Tibial nerve (tissue), 4 donors: ENCODE measurements around the gene ADD2. TPM values are rescaled to one million over a fixed set of nuclear protein-coding genes. Genes with fewer than 3 reads are reported as not detected.

ENCODE experiments used
- DNase-seq, 2 donors: peaks; one replicate each; pipeline ENCODE4 v3.0.0-alpha.2; 2019; ENCODE audit warnings: low spot score in 2 of 2
- H3K27ac ChIP-seq, 4 donors: fragments of 200-600 bp; sonication (generic) in 3 of 4; one replicate each; pipeline ENCODE4 v1.5.1; 2017 to 2019; ENCODE audit warnings: mild to moderate bottlenecking in 1 of 4
- H3K27me3 ChIP-seq, 2 donors: fragments of 200-600 bp; sonication (generic) in 1 of 2; one replicate each; pipeline versions ENCODE4 v1.5.1 to v1.6.0; 2017 to 2019
- H3K36me3 ChIP-seq, 3 donors: fragments of 200-600 bp; sonication (generic); one replicate each; pipeline ENCODE4 v1.5.1; 2018 to 2019
- H3K4me1 ChIP-seq, 4 donors: fragments of 200-600 bp; sonication (generic) in 3 of 4; one replicate each; pipeline ENCODE4 v1.5.1; 2017 to 2019
- H3K4me3 ChIP-seq, 4 donors: fragments of 200-600 bp; sonication (generic) in 3 of 4; one replicate each; pipeline ENCODE4 v1.5.1; 2017 to 2019; ENCODE audit warnings: mild to moderate bottlenecking in 1 of 4, moderate library complexity in 1 of 4
- H3K9me3 ChIP-seq, 4 donors: fragments of 200-600 bp; sonication (generic) in 3 of 4; one replicate each; pipeline ENCODE4 v1.5.1; 2017 to 2019
- CTCF ChIP-seq, 5 experiments: fragments of 200-600 bp in 3 of 5; fragments of 450-650 bp in 2 of 5; sonication (generic) in 3 of 5; IDR thresholded peaks; one replicate each; pipeline ENCODE4 v1.5.1; 2016 to 2019; ENCODE audit warnings: antibody characterized with exemption in 5 of 5, mild to moderate bottlenecking in 3 of 5, moderate library complexity in 2 of 5
- EP300 ChIP-seq, 2 donors: sonication (generic); formaldehyde crosslinking; IDR thresholded peaks; one replicate each; pipeline ENCODE4 v1.6.1; 2017; ENCODE audit warnings: antibody characterized with exemption in 2 of 2, mild to moderate bottlenecking in 1 of 2
- POLR2A ChIP-seq, 2 donors: fragments of 450-650 bp; IDR thresholded peaks; one replicate each; pipeline ENCODE4 v1.6.1; 2017; ENCODE audit warnings: antibody characterized with exemption in 2 of 2, mild to moderate bottlenecking in 2 of 2, moderate library complexity in 2 of 2
- WGBS, 2 donors: methylation state at CpG; one replicate each; pipeline ENCODE4 v1.1.5; 2018; 5-methylcytosine and 5-hydroxymethylcytosine counted together
- small RNA-seq: library from RNA; depleted of rRNA; stranded (forward); fragments of <200 nt; gene quantifications from one replicate; pipeline ENCODE3, GENCODE V24; 2016
- total RNA-seq, 4 donors: library from RNA; depleted of rRNA; stranded (reverse); fragments of >200 nt; gene quantifications; one replicate each; pipeline ENCODE4 v1.1.0, GENCODE V29; 2016

Gene ADD2
- total RNA-seq, 4 donors from 2014 or later = 0.63 to 6.0 (median 3.2) TPM

- 76 to 86% methylated on average over 6 of the region's 6 CpGs for WGBS, 2 donors
Measured at GRCh38 chr2:70608373-70608772, 159.6 kb downstream of the ADD2 start.

GRCh38 chr2:70607121-70607561 is 160.9 kb downstream of the ADD2 start:
- TF ChIP-seq CTCF (IDR thresholded peaks at IDR 0.05) (no peak), POLR2A (IDR thresholded peaks at IDR 0.05) (no peak), EP300 (IDR thresholded peaks at IDR 0.05) (no peak)
- DNase-seq = no peak

More at GRCh38 chr2:70608373-70608772, 159.6 kb downstream of the ADD2 start:
- Histone ChIP-seq H3K36me3 (no peaks in the 10 kb centered on the region), H3K27me3 (no peaks in the 10 kb centered on the region), H3K9me3 (no peaks in the 10 kb centered on the region), H3K27ac (no peak overlapping the region), H3K4me1 (no peaks in the 10 kb centered on the region), H3K4me3 (no peak overlapping the region)
- DNase-seq = no peak
- no peak for TF ChIP-seq EP300 (IDR thresholded peaks at IDR 0.05)
- TF ChIP-seq POLR2A (IDR thresholded peaks at IDR 0.05) = no peak
- no peak for TF ChIP-seq CTCF (IDR thresholded peaks at IDR 0.05)

More at GRCh38 chr2:70607121-70607561, 160.9 kb downstream of the ADD2 start:
- 41 to 43% methylated on average over 6 to 8 of the region's 8 CpGs for WGBS, 2 donors
- no peaks in the 10 kb centered on the region for H3K4me1 ChIP-seq
- no peak overlapping the region for H3K27ac ChIP-seq
- H3K27me3 ChIP-seq = no peaks in the 10 kb centered on the region
- H3K4me3 ChIP-seq = no peak overlapping the region
- H3K9me3 ChIP-seq = no peaks in the 10 kb centered on the region
- no peaks in the 10 kb centered on the region for H3K36me3 ChIP-seq

Small RNA genes lying within 50 kb of the gene (small RNA-seq; reads per million reads assigned to genes)
- gene HMGN2P21 = not detected

Other genes starting within 250 kb of the ADD2 start
- 10 to 100 TPM in 2 of 4 donors, 1 to 10 TPM in 2; 3.0 to 12.6 (median 9.6) TPM for gene TGFA, start 214.4 kb downstream of the ADD2 start, total RNA-seq
- not detected for gene FIGLA, start 22.4 kb upstream of the ADD2 start, total RNA-seq
- gene CLEC4F, start 52.4 kb upstream of the ADD2 start, total RNA-seq = under 1 TPM in 2 of 4 donors, not detected in 2; 0.30 to 0.44 TPM
- under 1 TPM in 1 of 4 donors, not detected in 3; 0.21 TPM for gene CD207, start 67.6 kb upstream of the ADD2 start, total RNA-seq
- 1 to 10 TPM in 2 of 4 donors, under 1 TPM in 2; 0.44 to 3.3 (median 1.2) TPM for gene VAX2, start 132.4 kb upstream of the ADD2 start, total RNA-seq
- gene ATP6V1B1, start 167.7 kb upstream of the ADD2 start, total RNA-seq = 1 to 10 TPM in 2 of 4 donors, not detected in 2; 1.2 to 2.5 TPM
- 1 to 10 TPM; 1.3 to 9.0 (median 2.7) TPM for gene ANKRD53, start 210.4 kb upstream of the ADD2 start, total RNA-seq
- gene TEX261, start 226.7 kb upstream of the ADD2 start, total RNA-seq = 10 to 100 TPM; 36.1 to 38.7 (median 37.0) TPM